Measurements from ENCODE around the gene NCK2.

GRCh38 chr2:105886687-105887086 lies 142.0 kb downstream of the NCK2 start:
- TF ChIP-seq CTCF (IDR thresholded peaks at IDR 0.05), result no peak
- TF ChIP-seq POLR2A (IDR thresholded peaks at IDR 0.05), result no peak
- no peak for TF ChIP-seq POLR2AphosphoS5 (IDR thresholded peaks at IDR 0.05; ENCODE audit: insufficient read depth in 1 of 2, low read depth in 1 of 2)

All from vagina (tissue), 2 donors.